ENCODE results near the gene CSNK2B. TPM values are rescaled to one million over a fixed set of nuclear protein-coding genes. Genes with fewer than 3 reads are reported as not detected.

Gene CSNK2B
- total and polyA plus RNA-seq, 9 of the 15 experiments (the other 6 are each of a cell fraction or from before 2014, with no cell fraction given) = 120 to 1,126 (median 529) TPM

GRCh38 chr6:31651602-31652191 lies 14.2 kb upstream of the CSNK2B start (continued):
- TF ChIP-seq ZNF318 (IDR thresholded peaks at IDR 0.05; ENCODE audit: borderline replicate concordance in 1 of 2, low read depth in 1 of 2) = no peak; a peak in 1 of 4 replicates
- TF ChIP-seq HDAC6 (IDR thresholded peaks at IDR 0.05; ENCODE audit: low read depth, low read length) = no peak
- no peak for TF ChIP-seq KLF1 (tag; IDR thresholded peaks at IDR 0.05)
- TF ChIP-seq NONO (IDR thresholded peaks at IDR 0.05; ENCODE audit: low read depth in 2 of 2, low read length in 1 of 2) = no peak
- no peak for TF ChIP-seq ID3 (CRISPR knock-in tag; IDR thresholded peaks at IDR 0.05)
- 0 out of 2 replicates have a peak, but pooled peaks have one; percentile 17 for TF ChIP-seq ID3 (tag; IDR thresholded peaks at IDR 0.05)
- 0 out of 2 replicates have a peak, but pooled peaks have one; percentile 53 for TF ChIP-seq SLC30A9 (CRISPR knock-in tag; IDR thresholded peaks at IDR 0.05)
- TF ChIP-seq SIN3B (IDR thresholded peaks at IDR 0.05; ENCODE audit: low read depth) = no peak
- TF ChIP-seq MNT (conservative IDR thresholded peaks at IDR 0.05) = no peak
- TF ChIP-seq KLF10 (CRISPR knock-in tag; IDR thresholded peaks at IDR 0.05) = no peak
- TF ChIP-seq PCBP2 (IDR thresholded peaks at IDR 0.05; ENCODE audit: low read depth, low read length, poor library complexity, severe bottlenecking) = no peak
- TF ChIP-seq AFF4 (CRISPR knock-in tag; IDR thresholded peaks at IDR 0.05) = no peak
